Non-pigmented ciliary epithelial cell (primary cell): Measurements from ENCODE around the gene EARS2.
"Not testable (repeated sequence)": the region's sequence is repeated elsewhere in the genome, so short reads cannot be mapped to it uniquely, and the experiment has no call there.

Source experiments
- DNase-seq: peaks from one replicate; pipeline ENCODE4 v3.0.0-alpha.2; 2010; ENCODE audit warnings: low read depth

Gene EARS2

GRCh38 chr16:23505671-23506605, 51.2 kb downstream of the EARS2 start:
- DNase-seq: no peak

DNA sequence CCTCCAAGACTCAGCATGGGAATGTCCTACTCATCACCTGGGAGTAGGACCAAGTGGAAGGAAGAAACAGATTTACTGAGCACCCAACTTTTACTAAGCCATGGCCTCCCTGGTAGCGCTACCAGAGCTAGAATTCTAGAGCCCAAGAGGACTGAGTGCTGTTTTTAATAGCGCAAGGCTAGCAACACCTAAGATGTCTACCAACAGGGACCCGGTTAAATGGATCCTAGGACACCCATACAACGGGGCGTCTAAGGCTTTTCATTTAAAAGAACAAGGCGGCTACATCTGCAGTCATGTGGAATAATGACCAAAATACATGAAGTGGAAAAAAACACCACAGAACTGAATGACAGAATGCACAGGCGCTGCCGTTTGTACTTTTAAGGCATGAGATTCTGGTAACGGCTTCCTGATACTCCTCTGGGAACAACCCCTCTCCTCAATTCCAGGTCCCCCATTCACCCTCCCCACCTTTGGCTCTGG, 51.9 kb downstream of the EARS2 start:
- no peak for DNase-seq

GRCh38 chr16:23504453-23505179, 52.5 kb downstream of the EARS2 start:
- DNase-seq: peak; percentile 80

GRCh38 chr16:23504076-23504452, 53.1 kb downstream of the EARS2 start:
- no peak for DNase-seq

DNA sequence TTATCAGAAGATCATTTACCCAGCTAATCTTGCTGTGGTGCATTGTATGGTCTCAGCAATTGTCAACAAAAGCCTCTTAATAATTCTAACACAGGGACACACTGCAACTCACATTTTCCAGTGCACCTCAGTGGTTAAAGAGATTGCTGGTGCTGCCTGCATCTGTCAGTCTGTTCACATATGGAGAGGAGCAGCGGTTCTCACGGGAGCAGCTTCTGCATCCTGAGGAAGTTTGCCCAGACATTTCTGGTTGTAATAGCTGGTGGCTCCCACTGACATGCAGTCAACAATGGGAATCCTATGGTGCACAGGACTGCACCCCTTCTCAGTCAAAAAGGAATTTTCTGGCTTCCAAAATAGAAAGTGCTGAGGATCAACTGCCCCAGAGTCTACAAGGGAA, 54.7 kb downstream of the EARS2 start:
- DNase-seq: no peak

DNA sequence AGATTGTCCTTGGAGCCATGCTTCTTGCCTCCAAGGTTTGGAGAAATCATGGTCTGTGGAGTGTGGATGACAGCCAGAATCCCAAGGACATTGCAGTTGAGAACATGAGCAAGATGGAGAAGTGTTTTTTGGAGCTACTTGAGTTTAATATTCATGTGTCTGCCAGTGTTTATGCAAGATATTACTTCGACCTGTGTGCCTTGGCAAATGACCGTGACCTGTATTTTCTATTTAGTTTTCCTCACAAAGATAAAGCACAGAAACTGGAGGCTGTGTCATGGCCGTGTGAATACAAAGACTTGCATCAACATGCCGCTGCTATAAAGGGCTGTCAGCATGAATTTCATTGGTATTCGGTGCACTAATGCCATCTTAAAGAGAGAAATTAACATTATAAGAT, 55.9 kb downstream of the EARS2 start:
- no peak for DNase-seq

DNA sequence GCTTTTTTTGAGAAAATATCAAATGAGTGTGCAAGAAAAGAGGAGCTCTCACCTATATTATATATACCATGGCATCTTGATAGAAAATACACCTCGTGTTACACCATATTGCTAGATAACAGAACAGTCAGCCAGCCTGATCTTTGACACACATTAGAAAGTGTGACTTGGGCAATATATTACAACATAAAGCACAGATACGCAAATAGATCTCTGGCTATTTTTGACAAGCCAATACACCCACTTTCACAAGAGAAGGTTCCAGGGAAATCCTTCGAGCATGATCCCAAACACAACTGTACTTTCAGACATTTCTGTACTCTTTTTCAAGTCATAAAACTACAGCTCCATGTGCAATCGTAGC, 56.3 kb downstream of the EARS2 start:
- no peak for DNase-seq

- DNase-seq: no peak
Measured at GRCh38 chr16:23500212-23500861, 56.8 kb downstream of the EARS2 start.

DNA sequence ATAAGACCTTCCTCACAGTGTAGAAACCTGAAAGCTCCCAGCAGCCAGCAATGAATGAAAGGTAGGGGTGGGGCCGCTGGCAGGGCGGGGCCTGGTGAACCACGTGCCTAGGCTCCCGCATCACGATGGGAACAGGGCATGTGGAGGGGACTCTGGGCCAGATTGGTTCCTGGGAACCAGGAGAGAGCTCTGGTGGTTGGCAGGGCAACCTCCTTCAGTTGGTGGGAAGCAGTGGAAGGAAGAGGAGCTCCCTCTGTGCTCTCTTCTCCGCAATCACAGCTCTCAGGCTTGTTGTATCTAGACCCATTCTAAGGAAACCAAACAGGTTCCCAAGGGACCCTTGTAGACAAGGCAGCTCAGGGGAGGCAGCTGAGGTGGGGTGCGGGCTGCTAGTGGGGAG, 57.3 kb downstream of the EARS2 start:
- DNase-seq: no peak

- no peak for DNase-seq
Measured at GRCh38 chr16:23498863-23499262, 58.3 kb downstream of the EARS2 start.

GRCh38 chr16:23497543-23497868, 59.6 kb downstream of the EARS2 start:
- no peak for DNase-seq

DNA sequence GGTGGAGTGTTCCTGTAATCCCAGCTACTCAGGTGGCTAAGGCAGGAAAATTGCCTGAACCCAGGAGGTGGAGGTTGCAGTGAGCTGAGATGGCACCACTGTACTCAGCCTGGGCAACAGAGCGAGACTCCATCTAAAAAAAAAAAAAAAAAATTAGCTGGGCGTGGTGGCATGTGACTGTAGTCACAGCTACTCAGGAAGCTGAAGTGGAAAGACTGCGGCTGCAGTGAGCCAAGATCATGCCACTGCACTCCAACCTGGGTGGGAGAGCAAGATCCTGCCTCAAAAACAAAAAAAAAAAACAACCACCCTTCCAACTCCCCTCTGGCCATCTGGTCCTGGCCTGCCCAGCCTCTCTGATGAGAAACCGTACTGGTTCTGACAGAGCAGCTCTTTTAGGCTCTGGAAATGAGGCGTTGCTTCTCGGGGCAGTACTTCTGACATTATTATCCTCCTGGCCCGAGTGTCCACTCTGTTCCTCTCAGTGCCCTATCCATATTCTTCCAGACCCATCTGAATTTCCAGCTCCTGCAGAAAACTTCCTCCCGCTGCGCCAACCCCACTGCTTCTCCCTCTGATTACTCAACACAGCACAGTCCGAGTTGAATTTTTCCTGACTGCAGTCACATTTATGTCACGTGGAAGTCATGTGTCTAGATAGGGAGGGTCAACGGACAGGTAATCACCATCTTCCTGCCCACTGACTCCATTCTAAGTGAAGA, 60.2 kb downstream of the EARS2 start:
- no peak for DNase-seq

GRCh38 chr16:23495671-23496070, 61.5 kb downstream of the EARS2 start:
- DNase-seq: no peak

DNA sequence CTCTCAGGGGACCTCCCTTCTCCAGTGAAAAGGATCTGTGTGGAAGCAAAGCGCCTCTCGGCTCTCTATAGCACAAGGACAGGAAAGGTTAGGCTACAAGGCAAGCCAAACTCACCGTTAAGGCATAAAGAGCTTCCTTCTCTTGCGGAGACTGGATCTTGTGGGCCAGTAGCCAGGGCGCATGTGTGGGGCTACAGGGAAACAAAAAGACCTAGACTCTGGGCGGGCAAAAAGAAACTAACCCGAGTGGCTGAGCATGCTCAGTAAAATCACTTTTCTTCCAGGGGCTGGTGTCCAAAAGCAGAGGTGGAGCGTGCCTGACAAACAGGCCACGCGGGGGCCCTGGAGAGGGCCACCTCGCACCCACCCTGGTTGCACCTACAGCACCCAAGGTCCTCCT, 63.0 kb downstream of the EARS2 start:
- no peak for DNase-seq

- no peak for DNase-seq
Measured at GRCh38 chr16:23491490-23492391, 65.4 kb downstream of the EARS2 start.

DNA sequence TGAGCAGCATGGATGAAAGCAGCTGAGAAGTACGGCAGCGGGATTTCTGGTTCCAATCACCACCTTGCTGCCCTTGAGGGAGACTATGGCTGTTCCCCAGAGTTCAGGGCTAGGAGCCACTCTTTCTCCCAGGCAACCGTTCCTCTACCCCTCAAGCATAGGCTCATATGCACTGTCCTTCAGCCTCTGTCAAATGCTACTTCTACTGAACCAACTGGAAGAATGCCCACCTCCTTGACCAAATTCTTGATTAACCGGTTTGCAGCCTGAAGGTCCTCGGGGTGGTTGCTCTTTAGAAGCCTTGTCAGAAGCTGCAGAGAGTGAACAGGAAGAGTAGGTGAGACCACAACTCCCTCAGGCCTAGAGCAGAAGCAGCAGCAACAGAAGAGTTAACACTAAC, 70.7 kb downstream of the EARS2 start:
- DNase-seq: no peak

DNA sequence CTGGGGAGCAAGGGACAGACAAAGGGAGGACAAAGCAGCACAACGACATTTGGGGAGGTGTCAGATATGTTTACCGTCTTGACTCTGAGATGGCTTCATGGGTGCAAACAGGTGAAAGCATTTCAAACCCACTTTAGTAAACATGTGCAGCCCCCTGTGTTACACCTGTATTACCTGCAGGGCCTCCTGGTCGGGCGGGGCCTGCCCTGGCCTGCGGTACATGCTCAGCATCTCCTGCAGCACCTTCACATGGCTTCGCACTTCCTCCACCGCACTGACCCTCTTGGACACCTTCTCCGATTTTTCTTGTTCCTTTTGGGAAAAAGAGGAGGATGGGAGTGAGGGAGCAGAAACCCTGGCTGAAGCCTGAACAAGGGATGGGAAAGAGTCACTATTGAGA, 71.3 kb downstream of the EARS2 start:
- no peak for DNase-seq

GRCh38 chr16:23485257-23485614, 71.9 kb downstream of the EARS2 start:
- DNase-seq: no peak

- no peak for DNase-seq
Measured at GRCh38 chr16:23484510-23485256, 72.5 kb downstream of the EARS2 start.

- not testable (repeated sequence) for DNase-seq
Measured at GRCh38 chr16:23483492-23483891, 73.7 kb downstream of the EARS2 start.

- no peak for DNase-seq
Measured at GRCh38 chr16:23482778-23483177, 74.4 kb downstream of the EARS2 start.
